H1 (cell line): ENCODE data around the gene DNAL1. TPM values are rescaled to one million over a fixed set of nuclear protein-coding genes. Genes with fewer than 3 reads are reported as not detected.

Source experiments
- CTBP2 ChIP-seq: IDR thresholded peaks from 2 replicates; pipeline ENCODE4 v1.7.0; 2011; ENCODE audit warnings: borderline replicate concordance, mild to moderate bottlenecking, moderate library complexity, mixed read lengths, low read length; ENCODE audit not compliant: insufficient read depth, insufficient read length
- KDM1A ChIP-seq: fragments of 200-600, 300-600 bp; sonication (generic); IDR thresholded peaks from 2 replicates; pipeline ENCODE4 v1.7.1; 2016; ENCODE audit warnings: mild to moderate bottlenecking, low read length, borderline replicate concordance
- POLR2A ChIP-seq, 2 experiments: IDR thresholded peaks; 1 replicate in 1 of 2; 2 replicates in 1 of 2; pipeline ENCODE4 v1.6.1; 2011; ENCODE audit warnings: low read depth in 2 of 2, low read length in 2 of 2, mild to moderate bottlenecking in 2 of 2; ENCODE audit errors: control extremely low read depth in 1 of 2
- SIN3A ChIP-seq, 2 experiments: IDR thresholded peaks in 1 of 2; conservative IDR thresholded peaks in 1 of 2; 2 replicates each; pipeline ENCODE4 v1.6.1; 2011 to 2012; ENCODE audit warnings: low read length in 2 of 2, improper control_type of control experiment in 1 of 2, low read depth in 1 of 2, mild to moderate bottlenecking in 1 of 2
- polyA plus RNA-seq, 7 experiments: library from polyadenylated mRNA; depleted of rRNA in 3 of 7; stranded (reverse) in 5 of 7; unstranded in 2 of 7; fragments of >200 nt in 5 of 7; fragments of 200-250 nt in 2 of 7; gene quantifications; 1 replicate in 5 of 7; 2 replicates in 1 of 7; 4 replicates in 1 of 7; pipeline versions ENCODE4 v1.2.1 to v1.2.3, GENCODE V29; 2011 to 2013; ENCODE audit warnings: missing spikeins in 2 of 7, mixed read lengths in 2 of 7
- total RNA-seq: library from RNA; stranded (reverse); fragmentation: NEBNext Ultra II Directional; extraction: Animal tissue kit (Norgen Biotek cat#: 25700); gene quantifications from 2 replicates; pipeline ENCODE4 v1.2.1, GENCODE V29; 2021

The DNAL1 gene
- total and polyA plus RNA-seq, 2 of the 8 experiments (the other 6 are each of a cell fraction or from before 2014, with no cell fraction given): 2.8 to 16.8 TPM

GRCh38 chr14:73660511-73660910 is 15.7 kb downstream of the DNAL1 start (continued):
- TF ChIP-seq KDM1A: no peak
- no peak for TF ChIP-seq POLR2A (IDR thresholded peaks at IDR 0.05; ENCODE audit: control extremely low read depth in 1 of 2, low read depth in 2 of 2, low read length in 2 of 2)
- TF ChIP-seq CTBP2: no peak
- no peak for TF ChIP-seq SIN3A (conservative IDR thresholded peaks at IDR 0.05 in 1 of 2, IDR thresholded peaks at IDR 0.05 in 1 of 2; ENCODE audit: low read depth in 1 of 2, low read length in 2 of 2)
